Measurements from ENCODE around the gene ARGLU1.

The ARGLU1 gene

GRCh38 chr13:106503272-106503671 lies 64.7 kb downstream of the ARGLU1 start:
- H3K27me3 ChIP-seq = no peaks in the 10 kb centered on the region
- no peaks in the 10 kb centered on the region for H3K36me3 ChIP-seq
- H3K27ac ChIP-seq = no peak overlapping the region

GRCh38 chr13:106500445-106500844 lies 67.5 kb downstream of the ARGLU1 start:
- no peak overlapping the region for H3K27ac ChIP-seq
- peaks cover 7% of the 10 kb centered on the region for H3K27me3 ChIP-seq
- H3K9me3 ChIP-seq = no peaks in the 10 kb centered on the region
- TF ChIP-seq CTCF (IDR thresholded peaks at IDR 0.05) = no peak
- H3K36me3 ChIP-seq = no peaks in the 10 kb centered on the region
- H3K4me3 ChIP-seq (ENCODE audit: low read depth in 1 of 2, low read length in 1 of 2) = no peak overlapping the region
- peaks cover 16 to 27% of the 10 kb centered on the region in 2 experiments for H3K4me1 ChIP-seq (ENCODE audit: control insufficient read depth in 1 of 2, insufficient read depth in 1 of 2, low read depth in 1 of 2, low read length in 1 of 2)

More at GRCh38 chr13:106503272-106503671, 64.7 kb downstream of the ARGLU1 start:
- no peak for TF ChIP-seq CTCF (IDR thresholded peaks at IDR 0.05)
- Histone ChIP-seq H3K4me1 (ENCODE audit: control insufficient read depth in 1 of 2, insufficient read depth in 1 of 2, low read depth in 1 of 2, low read length in 1 of 2) (peaks cover 16 to 20% of the 10 kb centered on the region in 2 experiments), H3K4me3 (ENCODE audit: low read depth in 1 of 2, low read length in 1 of 2) (no peak overlapping the region), H3K9me3 (no peaks in the 10 kb centered on the region)

- Histone ChIP-seq H3K4me1 (ENCODE audit: control insufficient read depth in 1 of 2, insufficient read depth in 1 of 2, low read depth in 1 of 2, low read length in 1 of 2) (peaks cover 16 to 27% of the 10 kb centered on the region in 2 experiments), H3K27me3 (peaks cover 7% of the 10 kb centered on the region), H3K27ac (no peak overlapping the region), H3K4me3 (ENCODE audit: low read depth in 1 of 2, low read length in 1 of 2) (no peak overlapping the region), H3K36me3 (no peaks in the 10 kb centered on the region), H3K9me3 (no peaks in the 10 kb centered on the region)
- no peak for TF ChIP-seq CTCF (IDR thresholded peaks at IDR 0.05)
These were observed 68.0 kb downstream of the ARGLU1 start for GRCh38 chr13:106499896-106500295.

- TF ChIP-seq CTCF (IDR thresholded peaks at IDR 0.05) = no peak
These were observed 68.8 kb downstream of the ARGLU1 start for GRCh38 chr13:106499113-106499512.

GRCh38 chr13:106498571-106498970 lies 69.4 kb downstream of the ARGLU1 start:
- no peak overlapping the region for H3K4me3 ChIP-seq (ENCODE audit: low read depth in 1 of 2, low read length in 1 of 2)
- H3K27me3 ChIP-seq = peaks cover 7% of the 10 kb centered on the region
- TF ChIP-seq CTCF (IDR thresholded peaks at IDR 0.05) = no peak
- H3K9me3 ChIP-seq = no peaks in the 10 kb centered on the region
- no peaks in the 10 kb centered on the region for H3K36me3 ChIP-seq
- no peak overlapping the region for H3K27ac ChIP-seq
- peaks cover 23 to 34% of the 10 kb centered on the region in 2 experiments for H3K4me1 ChIP-seq (ENCODE audit: control insufficient read depth in 1 of 2, insufficient read depth in 1 of 2, low read depth in 1 of 2, low read length in 1 of 2)

More at GRCh38 chr13:106499113-106499512, 68.8 kb downstream of the ARGLU1 start:
- peaks cover 7% of the 10 kb centered on the region for H3K27me3 ChIP-seq
- H3K4me3 ChIP-seq (ENCODE audit: low read depth in 1 of 2, low read length in 1 of 2) = no peak overlapping the region
- peaks cover 18 to 28% of the 10 kb centered on the region in 2 experiments for H3K4me1 ChIP-seq (ENCODE audit: control insufficient read depth in 1 of 2, insufficient read depth in 1 of 2, low read depth in 1 of 2, low read length in 1 of 2)
- no peaks in the 10 kb centered on the region for H3K36me3 ChIP-seq
- no peak overlapping the region for H3K27ac ChIP-seq
- H3K9me3 ChIP-seq = no peaks in the 10 kb centered on the region

- no peak overlapping the region for H3K4me3 ChIP-seq (ENCODE audit: low read depth in 1 of 2, low read length in 1 of 2)
- H3K27me3 ChIP-seq = peaks cover 7% of the 10 kb centered on the region
- peaks cover 27 to 38% of the 10 kb centered on the region in 2 experiments for H3K4me1 ChIP-seq (ENCODE audit: control insufficient read depth in 1 of 2, insufficient read depth in 1 of 2, low read depth in 1 of 2, low read length in 1 of 2)
- no peak for TF ChIP-seq CTCF (IDR thresholded peaks at IDR 0.05)
- H3K9me3 ChIP-seq = no peaks in the 10 kb centered on the region
- H3K27ac ChIP-seq = no peak overlapping the region
- H3K36me3 ChIP-seq = no peaks in the 10 kb centered on the region
These were observed 69.8 kb downstream of the ARGLU1 start for GRCh38 chr13:106498158-106498557.

Measured in neutrophil (primary cell).